ENCODE measurements around the gene KIAA1210.
A peak's percentile ranks its signal among the peaks of the same experiment; 100 is the strongest.

The KIAA1210 gene
- total RNA-seq, result 0.55 to 3.5 (median 1.4) reads per million in 17 experiments

DNA sequence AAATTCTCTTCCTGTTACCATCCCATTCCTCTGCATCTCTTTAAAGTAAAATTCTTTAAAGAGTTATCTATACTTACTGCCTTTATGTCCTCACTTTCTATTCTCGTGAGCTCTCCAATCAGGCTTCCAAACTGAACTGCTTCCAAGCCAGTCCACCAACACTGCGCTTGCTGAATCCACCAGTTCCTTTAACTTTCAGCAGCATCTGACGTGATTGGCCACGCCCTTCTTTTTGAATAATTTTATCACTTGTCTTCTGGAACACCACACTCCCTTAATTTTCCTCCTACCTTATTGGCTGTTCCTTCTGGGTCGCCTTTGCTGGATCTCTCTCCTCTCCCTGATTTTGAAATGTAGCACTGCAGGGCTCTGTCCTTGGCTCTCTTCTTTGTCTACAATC lies at the start of gene KIAA1210:
Gene KIAA1210 (minus strand): TSS at position 163 of the 400 bp plus-strand sequence. CDS start 4,170 bp downstream, outside the sequence.
- no peak for DNase-seq

DNA sequence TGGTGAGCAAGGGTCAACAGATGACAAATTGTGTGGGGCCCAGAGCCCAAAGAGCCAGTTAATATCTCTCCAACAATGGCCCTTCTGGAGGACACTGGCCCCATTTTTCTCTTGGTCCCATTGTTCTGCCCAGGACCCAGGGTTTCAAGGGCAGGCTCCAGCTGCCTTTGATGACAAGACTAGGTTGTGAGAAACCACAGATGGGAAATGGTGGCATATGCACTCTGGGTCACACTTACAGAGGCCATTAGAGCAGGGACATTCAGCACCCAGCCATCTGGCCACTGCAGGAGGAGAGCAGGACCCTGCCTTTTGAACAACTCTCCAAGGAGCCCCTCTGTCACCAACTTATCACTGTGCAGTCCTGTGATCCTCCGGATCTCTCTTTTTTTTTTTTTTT lies 49.7 kb upstream of the KIAA1210 start:
- no peak for DNase-seq

DNA sequence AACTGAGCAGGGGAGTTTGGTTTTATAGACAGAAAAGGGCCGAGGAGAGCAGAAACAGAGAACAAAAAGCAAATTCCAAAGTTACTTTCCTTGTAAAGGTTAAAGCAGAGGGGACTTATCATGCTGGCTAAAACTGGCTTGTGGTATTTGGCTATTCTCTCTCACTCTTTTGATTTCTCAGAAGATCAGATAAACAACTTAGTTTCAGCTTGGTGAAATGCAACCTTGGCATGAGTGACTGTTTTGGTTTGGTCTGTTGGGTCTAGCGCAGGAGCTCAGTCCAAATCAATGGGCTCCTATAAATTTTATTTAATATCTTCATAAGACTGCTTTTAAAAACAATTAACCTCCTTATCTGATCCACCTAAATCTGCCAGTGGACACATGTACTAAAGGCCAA lies 47.3 kb upstream of the KIAA1210 start:
- DNase-seq, result no peak

DNA sequence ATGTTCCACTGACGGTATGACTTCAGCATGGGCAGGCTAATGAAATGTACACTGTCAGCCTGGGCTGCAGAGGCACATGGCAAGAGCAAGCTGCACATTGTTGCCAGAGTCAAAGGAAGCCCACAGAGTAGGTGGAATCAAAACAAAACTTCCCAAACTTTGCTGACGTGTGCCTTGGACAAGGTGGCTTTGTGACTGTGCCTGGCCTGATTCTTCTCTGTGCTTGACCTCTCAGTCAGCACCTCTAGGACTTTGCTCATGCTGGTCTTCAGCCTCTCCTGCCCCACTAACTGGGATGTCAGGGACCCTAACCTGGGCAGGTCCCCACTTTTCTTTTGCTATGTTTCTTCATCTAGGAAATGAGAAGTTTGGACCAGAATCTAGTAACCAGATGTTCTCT lies 40.5 kb upstream of the KIAA1210 start:
- DNase-seq, result no peak

DNA sequence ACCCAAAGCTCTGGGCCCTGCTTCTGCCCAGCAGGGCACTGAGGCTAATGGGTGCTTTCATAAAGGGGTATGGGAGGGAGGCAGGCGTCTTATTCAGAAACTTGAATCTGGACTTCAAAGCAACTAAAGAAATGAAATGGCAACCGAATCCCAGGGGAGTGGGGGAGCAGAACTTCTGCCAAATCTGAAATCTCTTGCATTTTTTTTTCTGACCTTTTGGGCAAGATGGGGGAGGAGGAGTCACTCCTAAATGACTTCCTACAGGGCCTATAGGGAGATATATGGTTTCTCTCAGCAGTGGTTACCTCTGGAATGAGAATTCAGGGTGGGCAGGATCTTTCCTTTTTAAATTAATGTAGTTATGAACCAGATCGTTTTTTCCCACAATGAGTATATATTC lies 30.6 kb upstream of the KIAA1210 start:
- no peak for DNase-seq

DNA sequence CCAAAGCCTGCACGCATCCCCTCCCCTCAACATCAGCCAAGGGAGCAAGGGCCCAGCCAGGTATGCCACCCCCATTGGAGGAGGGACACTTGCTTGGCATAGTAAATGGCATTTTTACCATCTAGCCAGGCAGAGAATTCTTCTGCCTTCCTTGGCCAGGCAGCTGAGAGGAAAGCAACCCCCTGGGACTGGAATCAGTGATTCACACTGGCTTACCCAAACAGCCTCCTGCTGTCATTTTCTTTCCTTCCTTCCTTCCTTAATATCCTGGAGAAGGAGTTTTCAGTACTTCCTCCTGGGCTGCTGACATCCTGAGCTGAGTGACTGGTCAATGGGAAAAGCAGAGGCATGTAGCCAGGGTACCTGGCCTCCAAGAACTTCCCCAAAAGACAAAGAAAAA lies 28.6 kb upstream of the KIAA1210 start:
- no peak for DNase-seq

DNA sequence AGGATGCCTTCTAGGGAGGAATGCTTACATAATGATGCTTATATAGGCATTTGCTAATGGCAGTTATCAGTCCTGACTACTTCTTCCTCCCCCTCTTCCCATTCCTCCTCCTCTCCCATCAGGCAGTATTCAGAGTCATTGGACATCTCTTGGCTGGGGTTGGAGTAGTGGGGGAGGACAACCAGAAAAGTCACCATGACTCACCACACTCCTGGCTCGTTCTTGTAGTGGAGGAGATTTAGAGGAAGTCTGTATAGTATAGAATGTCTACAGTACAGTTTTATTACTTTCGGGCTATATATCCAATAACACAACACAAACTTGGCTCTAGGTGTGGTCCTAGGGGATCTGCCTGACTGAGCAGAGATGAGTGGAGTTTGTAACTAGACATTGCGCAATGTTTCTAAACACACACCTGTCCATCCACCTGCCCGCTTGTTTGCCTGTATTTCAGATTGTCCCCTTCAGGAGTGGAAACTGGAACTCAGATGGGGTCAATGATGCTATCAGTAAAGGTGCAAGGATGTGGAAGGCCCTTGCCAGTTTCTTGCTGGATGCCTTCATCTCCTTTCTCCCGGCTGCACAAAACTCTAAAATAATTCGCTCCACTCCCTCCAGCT lies 27.9 kb upstream of the KIAA1210 start:
- DNase-seq, result peak; percentile 32 to 63 (median 57)

DNA sequence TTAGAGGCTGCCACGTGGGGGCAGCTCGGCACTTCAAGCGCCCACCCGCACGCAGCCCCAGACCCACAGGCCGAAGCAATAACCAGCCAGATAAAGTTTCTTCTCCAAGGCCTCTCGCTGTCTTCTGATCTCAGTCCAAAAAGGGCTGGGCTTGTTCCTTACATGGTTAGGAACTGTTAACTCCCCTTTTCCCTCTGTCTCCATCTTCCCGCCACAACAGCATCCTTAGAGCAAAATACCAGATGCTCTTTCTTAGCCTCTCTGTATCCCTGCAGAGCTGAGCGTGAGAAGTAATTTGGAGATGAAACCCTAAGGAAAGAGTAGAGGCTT lies 23.4 kb upstream of the KIAA1210 start:
- no peak for DNase-seq

DNA sequence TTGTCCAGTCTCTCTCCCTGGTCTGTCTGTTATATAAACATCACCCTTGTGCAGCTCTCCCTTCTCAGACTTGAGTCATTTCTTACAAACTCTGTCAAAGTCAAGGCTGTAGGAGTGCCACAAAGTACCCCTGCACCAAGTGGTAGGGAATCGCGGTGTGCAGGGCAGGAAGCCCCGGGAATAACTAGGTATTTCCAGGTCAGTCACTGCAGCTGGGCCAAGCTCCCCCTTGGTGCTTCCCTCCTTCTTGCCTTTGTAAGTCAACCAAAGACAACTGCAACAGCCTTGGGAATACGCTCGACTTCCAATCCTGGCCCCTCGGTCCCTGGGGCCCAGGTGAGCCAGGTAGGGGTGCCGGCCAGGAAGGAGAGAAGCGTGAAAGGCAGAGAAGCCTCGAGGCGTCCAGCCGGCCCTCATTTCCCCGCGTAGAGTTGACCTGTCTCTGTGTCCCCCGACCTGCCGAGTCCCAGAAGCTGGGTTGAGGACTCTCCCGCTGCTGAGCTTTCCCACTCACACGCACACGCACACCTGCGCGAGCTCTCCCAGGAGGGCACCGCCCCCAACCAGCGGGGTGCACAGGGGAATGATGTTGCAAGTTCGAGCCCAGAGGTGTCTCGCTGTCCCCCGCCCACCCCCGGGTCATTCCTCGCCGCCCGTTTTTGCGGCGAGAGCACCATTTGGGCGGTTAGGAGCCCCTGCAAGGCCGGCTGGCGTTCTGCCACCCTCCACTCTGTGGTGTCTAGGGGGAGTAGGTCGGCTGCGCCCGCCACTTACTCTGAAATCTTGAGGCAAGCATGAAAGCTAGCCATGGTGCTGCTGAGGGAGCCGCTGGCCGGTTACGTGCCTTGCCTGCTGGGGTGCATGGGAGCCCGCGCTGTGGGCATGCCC lies 22.8 kb upstream of the KIAA1210 start:
- no peak for DNase-seq

DNA sequence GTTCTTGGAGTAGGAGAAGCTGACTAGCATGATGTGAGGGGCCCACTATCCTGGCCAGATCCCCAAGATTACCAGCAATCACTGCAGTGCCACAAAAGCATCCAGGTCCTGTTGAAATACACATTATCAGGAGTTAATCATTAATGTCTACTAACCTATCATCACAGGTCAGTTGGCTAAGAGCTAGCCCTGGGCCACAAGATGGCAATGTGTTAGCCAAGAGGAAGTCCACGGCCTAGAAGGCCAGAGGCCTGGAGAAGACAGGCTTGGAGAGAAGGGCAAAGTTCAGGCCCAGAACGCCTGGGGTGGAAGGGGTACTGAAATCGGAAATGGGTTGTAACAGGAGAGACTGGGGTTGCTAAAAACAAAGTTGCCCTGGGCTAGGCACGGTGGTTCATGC lies 19.9 kb upstream of the KIAA1210 start:
- no peak for DNase-seq

DNA sequence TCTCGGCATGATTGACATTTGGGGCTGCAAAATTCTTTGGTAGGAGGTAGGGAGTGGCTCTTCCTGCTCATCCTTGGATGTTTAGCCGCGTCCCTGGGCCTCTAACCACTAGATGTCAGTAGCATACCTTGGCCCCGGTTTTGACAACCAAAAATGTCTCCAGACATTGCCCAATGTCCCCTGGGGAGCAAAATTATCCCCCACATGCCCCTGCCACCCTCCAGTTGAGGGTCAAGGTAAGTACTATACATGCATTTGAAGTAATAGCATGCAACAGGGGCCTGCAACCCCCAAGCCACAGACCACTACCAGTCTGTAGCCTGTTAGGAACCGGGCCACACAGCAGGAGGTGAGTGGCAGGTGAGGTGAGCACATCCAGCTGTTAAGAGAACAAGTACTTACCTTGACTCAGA lies 17.6 kb upstream of the KIAA1210 start:
- DNase-seq, result peak; percentile 8 to 39 (median 12)

DNA sequence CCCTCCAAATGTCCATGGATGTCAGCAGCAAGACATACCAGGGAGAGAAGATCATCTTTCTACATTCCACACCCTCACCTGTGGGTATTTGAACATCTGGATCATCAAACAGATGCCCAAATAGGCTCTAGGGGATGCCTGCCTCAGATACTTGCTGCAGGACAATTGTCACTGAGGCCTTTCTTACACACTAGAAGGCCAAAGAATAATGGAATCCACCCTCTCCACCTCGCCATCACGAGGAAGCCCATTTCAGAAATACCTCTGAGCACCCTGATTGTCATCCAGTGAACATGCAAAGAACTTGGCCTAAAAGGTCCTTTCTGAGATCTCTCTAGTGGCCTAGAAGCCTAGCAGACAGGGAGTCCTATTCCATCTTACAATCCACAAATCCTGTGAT lies 6.9 kb upstream of the KIAA1210 start:
- no peak for DNase-seq

DNA sequence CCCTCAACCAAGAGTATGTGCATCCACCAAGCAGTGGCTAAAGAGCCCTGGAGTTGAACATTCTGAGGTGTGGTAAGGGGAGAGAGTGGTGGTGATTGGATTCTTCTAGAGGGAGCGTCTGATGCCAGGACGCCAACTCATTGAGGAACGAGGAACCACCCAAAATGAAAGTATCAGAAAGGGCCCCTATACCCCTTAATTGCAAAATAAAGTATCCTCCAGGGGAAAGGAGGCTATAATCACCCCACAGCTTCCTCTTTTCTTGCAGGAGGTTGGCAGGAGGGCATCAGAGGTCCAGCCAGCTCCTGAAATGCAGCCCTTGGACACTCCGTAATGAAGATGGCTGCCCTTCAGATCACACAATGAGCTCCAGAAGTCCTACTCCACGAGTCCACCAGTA lies 5.3 kb upstream of the KIAA1210 start:
- peak in 3 of 4 experiments; percentile 14 to 34 (median 28) for DNase-seq

DNA sequence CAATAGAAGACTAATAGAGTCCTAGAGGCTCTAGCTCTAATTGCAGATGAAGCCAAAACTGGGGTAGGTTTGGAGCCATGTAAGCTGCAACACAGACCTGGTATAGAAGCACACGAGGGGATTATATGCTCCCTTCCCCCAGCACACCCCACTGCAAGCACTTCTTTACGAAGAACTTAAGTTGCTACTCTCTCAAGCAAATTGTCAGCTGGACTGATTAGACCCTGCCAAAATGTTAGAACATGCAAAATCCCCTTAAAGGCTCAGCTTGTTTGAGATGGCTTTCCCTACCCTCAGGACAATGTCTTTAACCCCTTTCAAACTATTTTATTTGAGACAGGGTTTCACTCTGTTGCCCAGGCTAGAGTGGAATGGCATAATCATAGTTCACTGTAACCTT lies 4.7 kb upstream of the KIAA1210 start:
- no peak for DNase-seq

DNA sequence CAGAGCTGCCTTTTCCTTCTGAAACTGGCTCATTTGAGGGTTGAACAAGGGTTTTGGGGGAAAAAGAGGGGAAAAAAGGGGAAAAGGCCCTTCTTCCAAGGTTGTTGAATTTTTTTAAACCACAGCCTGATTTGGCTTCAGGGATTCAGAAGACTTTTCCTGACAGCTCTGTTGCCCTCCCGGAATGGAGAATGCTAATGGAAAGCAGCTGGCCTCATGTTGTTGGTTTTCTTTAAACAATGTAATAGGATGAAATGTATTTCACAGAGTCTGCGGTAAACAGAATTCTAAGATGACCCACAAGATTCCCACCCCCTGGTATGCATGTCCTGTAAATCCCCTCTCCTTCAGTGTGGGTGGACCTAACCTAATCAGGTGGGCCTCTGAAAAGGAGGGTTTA lies 3.3 kb upstream of the KIAA1210 start:
- no peak for DNase-seq

DNA sequence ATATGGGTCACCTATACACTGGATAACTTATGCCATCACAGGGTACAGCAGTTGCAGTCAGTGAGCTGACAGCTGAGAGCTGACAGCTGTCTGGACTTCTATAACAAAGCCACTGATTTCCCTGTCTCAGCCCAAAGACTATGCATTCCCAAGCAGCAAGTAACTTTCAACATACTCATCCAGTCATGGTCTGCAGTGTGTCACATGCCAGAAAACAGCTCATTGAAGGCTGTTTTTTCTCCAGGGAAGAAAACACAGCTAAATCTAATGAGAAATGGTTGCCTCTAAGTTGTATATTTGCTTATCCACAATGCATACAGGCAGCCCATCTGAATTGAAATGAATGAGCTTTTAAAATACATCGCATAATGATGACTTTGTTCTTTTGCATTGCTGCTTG lies 6.3 kb downstream of the KIAA1210 start:
- peak; percentile 14 to 60 (median 54) for DNase-seq

DNA sequence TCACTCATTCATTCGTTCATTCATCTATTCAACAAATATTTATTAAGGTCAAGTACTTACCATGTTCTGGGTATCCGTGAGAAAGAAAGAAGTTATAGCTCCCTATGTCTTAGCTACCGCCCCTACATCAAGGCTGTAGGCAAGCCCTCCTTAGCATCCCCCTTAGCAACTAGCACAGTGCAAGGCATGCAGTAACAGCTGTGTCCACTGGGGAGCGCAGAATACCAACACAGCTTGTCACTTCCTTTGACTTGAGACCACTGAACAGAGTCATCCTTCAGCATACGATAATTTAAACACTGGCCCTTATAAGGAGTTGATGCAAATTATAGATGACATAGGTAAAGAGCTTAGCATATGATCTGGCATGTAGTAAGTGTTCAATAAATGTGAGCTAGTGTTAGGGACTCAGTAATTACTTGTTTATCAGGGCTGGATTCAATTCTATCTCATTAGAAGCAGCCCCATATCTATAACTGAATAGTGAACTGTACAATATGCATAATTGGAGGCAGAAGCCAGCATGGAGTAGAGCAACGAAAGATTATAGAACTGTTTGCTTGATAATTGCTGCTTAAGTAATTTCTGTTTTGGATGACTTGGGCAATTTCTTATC lies 8.7 kb downstream of the KIAA1210 start:
- peak; percentile 45 to 65 (median 56) for DNase-seq

DNA sequence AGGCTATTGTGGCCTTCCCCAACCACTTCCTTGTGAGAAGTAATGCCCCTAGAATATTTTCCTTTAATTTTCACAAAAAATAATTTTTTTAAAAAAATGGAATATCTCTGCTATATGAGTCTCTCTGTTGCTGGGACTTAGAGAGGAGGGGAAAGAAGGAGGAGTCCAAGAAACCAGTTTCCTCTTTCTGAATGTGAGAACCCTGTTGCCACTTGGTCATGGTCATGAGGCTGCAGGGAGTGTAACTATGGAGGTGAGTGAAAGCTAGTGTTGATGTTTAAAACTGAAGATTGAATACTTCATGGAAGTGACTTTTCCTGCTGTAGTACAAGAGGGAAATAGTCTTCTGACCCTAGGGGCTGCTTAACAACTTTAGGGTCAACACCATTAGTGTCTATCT lies 20.4 kb downstream of the KIAA1210 start:
- peak; percentile 28 to 62 (median 58) for DNase-seq

DNA sequence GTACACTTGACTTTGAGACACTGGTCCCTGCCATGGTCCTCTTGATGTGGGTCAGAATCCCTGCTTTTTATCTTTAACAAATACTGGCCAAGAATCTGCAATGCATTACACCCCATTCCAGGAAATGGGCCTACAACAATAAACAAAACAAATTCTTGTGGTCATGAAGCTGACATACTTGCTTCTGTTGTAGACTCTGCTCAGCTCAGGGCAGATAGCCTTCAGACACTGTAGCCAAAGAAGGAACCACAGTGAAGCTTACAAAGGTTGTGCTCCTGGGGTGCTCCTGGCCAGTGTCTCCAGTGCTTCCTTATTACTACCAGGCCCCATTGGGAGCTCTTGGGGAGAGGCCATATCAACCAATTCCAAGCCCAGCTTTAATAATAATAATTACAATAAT lies 21.8 kb downstream of the KIAA1210 start:
- no peak for DNase-seq

DNA sequence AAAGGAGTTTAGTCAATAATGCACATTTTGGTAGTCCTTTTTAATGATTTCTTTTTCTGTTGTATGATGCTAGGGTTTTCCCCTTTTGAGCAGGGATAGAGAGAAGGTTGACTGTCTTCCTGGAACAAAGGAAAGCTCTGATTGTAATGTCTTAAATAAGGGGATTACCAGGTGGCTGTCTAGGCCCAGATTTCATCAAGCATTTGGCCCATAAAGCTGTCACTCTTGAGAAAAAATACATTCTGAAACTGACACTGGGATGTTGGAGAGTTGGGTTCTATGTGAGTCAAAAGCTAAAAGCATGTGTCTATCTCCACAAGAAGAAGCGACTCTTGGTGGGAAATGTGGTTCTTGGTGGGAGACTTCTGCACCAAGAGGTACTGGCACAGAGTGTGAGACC lies 26.4 kb downstream of the KIAA1210 start:
- DNase-seq, result no peak

DNA sequence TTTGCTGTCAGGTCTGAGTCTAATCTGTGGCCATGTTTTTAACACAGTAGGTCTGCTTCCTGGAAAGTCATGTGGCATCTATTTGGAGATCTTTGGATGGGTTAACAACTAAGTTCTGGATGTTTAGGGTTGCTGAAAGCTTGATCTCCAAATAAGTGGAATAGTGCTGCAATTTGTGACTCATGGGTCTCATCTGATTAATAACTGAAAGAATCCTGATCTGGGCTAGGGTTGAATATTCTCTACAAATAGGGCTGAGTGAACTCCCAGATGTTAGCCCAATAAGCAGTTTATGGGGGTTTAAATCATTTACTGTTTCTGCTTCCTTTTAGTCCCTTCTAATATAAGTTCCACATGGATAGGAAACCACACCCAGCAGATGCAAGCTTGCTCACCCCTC lies 31.7 kb downstream of the KIAA1210 start:
- DNase-seq, result peak in 1 of 4 experiments; percentile 8

DNA sequence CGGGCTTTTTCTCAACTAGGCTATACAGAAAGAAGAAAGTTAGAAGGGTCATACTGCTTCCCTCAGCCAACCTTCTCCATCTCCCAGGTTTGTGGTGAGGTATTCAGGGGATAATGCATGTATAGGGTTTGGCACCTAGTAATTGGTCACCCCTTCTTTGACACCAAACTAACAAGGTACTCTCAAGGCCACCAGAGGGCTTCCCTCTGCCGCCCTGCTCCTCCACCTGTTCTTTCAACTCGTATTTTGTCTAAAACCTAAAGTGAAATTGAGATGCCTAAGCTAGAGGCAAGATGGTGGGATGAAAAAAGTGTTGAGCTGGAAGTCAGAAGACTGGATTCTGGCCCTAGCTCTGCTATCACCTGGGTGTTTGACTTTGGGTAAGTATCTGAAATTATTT lies 32.8 kb downstream of the KIAA1210 start:
- DNase-seq, result no peak

DNA sequence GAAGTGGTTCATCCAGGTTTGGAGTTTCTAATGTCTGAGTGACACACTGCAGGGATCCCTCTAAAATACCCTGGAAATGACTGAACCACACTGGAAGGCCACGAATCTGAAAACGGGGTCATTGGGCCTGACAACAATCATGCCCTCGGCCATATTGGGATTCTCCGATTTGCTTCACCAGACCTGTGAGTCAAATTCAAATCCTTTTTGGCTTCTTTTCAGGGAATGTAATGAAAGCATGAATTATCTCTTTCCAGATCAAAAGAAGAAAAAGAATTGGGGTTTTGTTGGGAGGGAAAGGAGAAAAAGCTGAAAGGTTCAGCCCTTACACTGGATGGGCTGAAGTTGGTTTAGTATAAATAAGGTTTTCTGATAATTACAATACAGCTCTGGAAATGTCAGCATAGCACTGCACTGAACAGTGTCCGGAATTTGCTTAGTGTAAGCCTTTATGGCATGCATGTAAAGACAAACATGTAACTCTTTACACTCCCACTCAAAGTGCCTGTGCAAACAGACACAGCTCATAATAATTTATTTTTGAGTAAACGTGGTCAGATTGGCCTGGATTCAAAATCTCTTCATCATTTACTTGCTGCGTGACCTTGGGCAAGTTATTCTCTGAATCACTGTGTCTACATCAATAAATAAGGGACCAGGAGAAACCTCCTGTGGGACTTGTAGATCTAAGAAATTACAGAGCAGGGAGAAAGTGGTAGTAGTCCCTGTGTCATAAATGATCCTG lies 33.4 kb downstream of the KIAA1210 start:
- DNase-seq, result no peak

Measured in suppressor macrophage (primary cell).